CD4-positive, alpha-beta T cell treated with Interferon gamma for 1 hour (primary cell): ENCODE measurements around the gene CALR3.
"Not testable (repeated sequence)": the region's sequence is repeated elsewhere in the genome, so short reads cannot be mapped to it uniquely, and the experiment has no call there.

Experiments
- DNase-seq: peaks from one replicate; pipeline ENCODE4 v3.0.0-alpha.2; 2020

The CALR3 gene

DNA sequence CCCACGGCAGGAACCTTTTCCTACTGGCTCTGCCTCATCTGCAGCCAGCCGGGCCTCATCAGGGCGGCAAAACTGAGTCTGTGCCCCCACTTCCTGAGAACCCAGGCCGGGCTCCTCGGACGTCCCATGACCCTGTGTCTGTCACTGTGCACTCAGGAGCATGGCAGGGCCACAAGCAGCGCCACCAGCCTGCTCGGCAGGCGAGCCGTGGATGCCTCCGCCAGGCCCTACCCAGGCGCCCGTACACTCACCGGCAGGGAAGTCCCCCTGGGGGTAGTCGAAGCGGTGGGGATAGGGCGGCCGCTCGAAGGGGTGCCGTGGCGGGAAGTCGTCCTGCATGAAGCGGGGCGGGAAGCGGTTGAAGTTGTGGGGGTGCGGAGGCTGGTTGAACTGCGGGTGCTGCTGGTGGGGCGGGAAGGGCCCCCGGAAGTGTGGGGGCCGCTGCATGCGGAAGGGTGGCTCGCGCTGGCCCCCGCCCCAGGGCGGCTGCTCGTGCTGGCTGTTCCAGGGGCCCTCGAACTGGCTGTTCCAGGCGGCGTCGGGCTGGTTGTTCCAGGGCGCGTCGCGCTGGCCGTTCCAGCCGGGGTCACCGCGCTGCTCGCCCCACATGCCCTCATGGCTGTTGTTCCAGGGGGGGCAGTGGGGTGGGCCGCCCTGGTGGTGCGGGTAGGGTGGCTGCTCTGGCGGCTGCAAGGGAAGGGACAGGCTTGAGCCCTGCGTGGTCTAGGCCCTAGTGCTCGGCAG is 29.2 kb upstream of the CALR3 start:
- DNase-seq = no peak

DNA sequence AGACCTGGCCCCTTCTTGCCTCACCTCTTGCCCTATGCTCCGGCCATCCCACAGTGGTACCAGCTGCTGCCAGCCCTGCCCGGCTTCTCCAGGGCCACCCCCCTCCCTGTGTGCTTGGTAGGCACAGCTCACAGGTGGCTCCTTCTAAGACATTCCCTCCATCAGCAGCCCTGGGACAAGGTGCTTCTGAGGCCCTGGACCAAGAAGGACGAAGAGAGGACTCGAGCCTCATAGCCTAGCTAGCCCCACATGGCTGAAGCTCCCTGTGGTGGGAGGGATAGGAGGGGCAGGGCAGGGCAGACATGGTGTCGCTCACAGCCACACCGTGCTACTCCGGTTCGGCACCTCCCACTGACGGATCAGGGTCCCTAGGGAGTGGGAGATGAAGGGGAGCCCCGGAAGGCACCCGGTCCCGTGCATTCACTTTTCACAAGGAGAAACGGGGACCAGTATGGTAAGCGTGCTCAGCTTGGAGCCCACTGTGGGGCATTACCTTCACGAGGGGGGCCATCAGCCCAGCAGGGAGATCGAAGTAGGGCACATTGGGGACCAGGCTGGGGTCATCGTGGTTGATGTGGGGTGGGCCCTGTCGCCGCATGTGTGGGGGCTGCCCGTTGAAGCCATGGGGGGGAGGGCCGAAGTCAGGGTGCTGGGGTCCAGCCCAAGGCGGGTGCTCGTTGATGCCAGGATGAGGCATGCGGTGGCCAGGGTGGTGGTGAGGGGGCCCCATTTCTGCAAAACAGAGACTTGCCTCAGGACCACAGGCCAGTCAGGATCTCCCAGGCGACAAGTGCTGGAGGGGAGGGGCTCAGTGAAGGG is 26.8 kb upstream of the CALR3 start:
- DNase-seq = no peak

DNA sequence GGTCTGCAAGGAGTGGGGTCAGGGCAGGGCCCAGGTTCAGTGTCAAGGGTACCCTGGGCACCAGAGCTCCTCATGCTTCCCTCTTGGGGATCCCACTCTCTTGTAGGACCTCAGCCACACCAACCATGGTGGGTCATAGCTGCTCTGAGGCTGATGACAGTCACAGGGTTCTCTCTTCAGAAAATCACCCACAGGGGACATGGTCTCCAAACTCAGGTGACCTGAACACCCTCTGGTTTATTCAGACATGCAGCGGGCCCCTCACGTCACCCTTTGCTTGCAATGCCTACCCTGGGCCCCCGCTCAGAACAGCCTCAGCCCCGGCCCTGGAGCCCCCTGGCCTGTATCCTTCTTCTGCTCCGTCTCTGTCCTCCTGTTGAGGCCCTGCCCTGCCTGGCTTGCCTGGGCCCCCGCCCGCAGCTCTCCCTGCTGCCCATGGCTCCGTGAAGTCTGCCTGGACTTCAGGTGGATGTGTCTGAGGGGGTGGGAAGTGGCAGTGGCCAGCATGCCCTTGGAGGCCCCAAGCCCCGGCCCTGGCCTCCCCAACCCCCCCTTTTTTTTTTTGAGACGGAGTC is 25.8 kb upstream of the CALR3 start:
- DNase-seq = no peak

- no peak for DNase-seq
Measured at GRCh38 chr19:16520986-16521624, 25.1 kb upstream of the CALR3 start.

GRCh38 chr19:16520074-16520973 is 24.4 kb upstream of the CALR3 start:
- DNase-seq = no peak

- no peak for DNase-seq
Measured at GRCh38 chr19:16519230-16519687, 23.3 kb upstream of the CALR3 start.

- no peak for DNase-seq
Measured at GRCh38 chr19:16518483-16519229, 22.7 kb upstream of the CALR3 start.

DNA sequence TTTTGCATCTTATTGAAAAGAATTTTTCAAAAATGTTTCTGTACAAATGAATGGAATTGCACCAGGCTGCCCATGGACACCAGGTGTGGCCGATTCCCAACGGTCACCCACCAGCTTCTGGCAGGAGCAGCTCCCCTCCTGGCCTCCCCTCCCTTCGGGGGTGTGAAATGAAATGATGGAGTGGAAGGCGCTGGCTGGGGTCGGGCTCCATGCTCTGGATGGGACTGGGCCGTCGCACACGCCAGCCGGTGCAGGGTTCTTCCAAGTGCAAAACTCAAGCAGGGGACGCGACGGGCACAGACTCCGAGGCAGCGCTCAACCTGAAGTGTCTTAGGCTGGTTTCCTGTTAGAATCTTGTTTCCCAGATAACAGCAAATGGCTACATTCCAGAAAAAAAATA is 22.1 kb upstream of the CALR3 start:
- no peak for DNase-seq

GRCh38 chr19:16516923-16517610 is 21.1 kb upstream of the CALR3 start:
- DNase-seq = no peak

GRCh38 chr19:16516381-16516780 is 20.4 kb upstream of the CALR3 start:
- no peak for DNase-seq

DNA sequence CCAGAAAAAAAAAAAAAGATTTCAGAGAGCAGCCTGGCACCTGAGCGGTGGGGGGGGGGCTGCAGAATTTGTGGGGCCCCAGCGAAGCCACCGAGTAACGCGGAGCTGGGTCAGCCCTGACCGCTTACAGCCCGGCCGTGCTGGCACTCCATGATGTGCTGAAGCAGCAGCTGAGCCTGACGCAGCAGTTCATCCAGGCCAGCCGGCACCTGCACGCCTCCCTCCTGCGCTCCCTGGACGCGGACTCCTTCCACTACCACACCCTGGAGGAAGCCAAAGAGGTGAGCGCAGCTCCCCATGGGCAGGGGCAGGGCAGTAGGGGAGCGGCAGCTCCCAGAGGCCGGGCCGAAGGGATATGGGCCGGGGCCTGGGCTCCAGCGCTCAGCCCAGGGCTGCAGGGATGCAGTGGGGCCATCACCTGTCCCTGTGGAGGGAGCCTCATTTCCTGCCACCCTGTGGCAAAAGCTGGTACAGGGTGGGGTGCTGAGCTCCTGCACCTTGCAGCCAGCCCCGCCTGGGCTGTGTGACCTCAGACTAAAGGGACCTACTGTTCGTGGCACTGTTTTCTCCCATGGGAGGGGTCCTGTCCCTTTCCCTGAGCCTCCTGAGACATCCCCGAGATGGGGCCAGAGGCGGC is 18.5 kb upstream of the CALR3 start:
- DNase-seq = no peak

DNA sequence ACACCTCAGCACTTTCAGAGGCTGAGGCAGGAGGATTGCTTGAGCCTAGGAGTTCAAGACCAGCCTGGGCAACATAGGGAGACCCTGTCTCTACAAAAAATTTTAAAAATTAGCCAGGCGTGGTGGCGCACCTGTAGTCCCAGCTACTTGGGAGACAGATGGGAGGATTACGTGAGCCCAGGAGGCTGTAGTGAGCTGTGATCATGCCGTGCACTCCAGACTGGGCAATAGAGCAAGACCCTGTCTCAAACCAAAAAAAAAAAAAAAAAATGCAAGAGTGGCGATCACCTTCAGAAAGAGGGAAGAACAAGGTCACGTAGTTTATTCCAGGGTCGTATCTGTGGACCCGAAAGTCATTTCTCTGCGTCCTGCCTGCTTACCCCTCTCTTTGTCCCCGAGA is 16.6 kb upstream of the CALR3 start:
- DNase-seq = not testable (repeated sequence)

- DNase-seq = no peak
Measured at GRCh38 chr19:16509141-16510061, 13.4 kb upstream of the CALR3 start.

DNA sequence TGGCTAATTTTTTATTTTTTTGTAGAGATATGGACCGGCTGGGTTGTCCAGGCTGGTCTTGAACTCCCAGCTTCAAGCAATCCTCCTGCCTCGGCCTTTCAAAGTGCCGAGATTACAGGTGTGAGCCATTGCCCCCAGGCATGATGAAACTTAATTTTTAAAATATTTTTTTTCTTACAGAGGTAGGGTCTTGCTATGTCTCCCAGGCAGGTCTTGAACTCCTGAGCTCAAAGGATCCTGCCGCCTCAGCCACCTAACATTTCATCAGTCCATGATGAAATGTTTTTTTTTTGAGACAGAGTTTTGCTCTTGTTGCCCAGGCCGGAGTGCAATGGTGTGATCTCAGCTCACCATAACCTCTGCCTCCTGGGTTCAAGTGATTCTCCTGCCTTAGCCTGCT is 12.6 kb upstream of the CALR3 start:
- no peak for DNase-seq

DNA sequence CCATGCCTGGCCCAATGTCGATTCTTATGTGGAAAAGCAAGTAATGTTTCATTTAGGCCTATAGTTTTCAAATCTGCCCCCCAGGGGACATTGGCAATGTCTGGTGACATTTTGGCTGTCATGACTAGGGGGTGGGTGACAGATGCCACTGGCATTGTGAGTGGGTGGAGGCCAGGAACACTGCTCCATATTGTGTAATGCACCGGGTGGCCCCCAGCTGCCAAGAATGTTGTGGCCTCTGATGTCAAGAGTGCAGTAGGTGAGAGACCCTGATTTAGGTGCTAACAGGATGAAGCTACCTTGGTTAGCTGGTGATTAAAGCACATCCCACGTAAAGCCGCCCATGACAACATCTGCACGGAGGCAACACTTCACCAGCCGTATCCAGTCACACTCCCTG is 11.0 kb upstream of the CALR3 start:
- DNase-seq = no peak

DNA sequence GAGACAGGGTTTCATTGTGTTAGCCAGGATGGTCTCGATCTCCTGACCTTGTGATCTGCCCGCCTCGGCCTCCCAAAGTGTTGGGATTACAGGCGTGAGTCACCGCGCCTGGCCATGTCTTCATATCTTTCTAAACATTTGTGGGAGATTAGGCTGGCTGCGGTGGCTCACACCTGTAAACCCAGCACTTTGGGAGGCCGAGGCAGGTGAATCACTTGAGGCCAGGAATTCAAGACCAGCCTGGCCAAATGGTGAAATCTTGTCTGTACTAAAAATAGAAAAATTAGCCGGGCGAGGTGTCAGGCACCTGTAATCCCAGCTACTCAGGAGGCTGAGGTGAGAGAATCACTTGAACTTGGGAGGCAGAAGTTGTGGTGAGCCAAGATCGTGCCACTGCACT is 10.2 kb upstream of the CALR3 start:
- DNase-seq = not testable (repeated sequence)

GRCh38 chr19:16504271-16504670 is 8.3 kb upstream of the CALR3 start:
- no peak for DNase-seq

DNA sequence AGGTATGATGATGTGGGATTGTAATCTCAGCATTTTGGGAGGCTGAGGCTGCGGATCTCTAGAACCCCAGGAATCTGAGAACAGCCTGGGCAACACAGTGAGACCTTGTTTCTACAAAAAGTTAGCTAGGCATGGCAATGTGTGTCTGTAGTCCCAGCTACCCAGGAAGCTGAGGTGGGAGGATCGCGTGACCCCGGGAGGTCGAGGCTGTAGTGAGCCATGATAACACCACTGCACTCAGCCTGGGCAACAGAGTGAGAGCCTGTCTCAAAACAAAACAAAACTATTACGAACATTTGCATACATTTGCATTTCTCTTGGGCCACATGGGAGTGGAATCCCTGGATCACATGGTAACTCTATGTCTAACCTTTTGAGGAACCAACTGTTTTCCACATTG is 1.9 kb upstream of the CALR3 start:
- no peak for DNase-seq

GRCh38 chr19:16497042-16497441 is 1.1 kb upstream of the CALR3 start:
- no peak for DNase-seq
